ENCODE measurements around the gene CDC42BPB. TPM values are rescaled to one million over a fixed set of nuclear protein-coding genes. Genes with fewer than 3 reads are reported as not detected.

The CDC42BPB gene
- total RNA-seq, 2 experiments from 2014 or later: 6.6 to 7.6 TPM

GRCh38 chr14:102900631-102901571, 156.4 kb downstream of the CDC42BPB start:
- Mint-ChIP-seq H3K4me3 (peak overlapping the region; percentile 18), H3K27ac (peak overlapping the region; percentile 82), H3K9me3 (no peaks in the 10 kb centered on the region), H3K4me1 (ENCODE audit: low read depth) (peaks cover 11% of the 10 kb centered on the region), H3K27me3 (no peaks in the 10 kb centered on the region), H3K36me3 (ENCODE audit: low read depth) (peaks cover 64% of the 10 kb centered on the region)
- peaks cover 9% of the 10 kb centered on the region for H3K4me1 ChIP-seq (ENCODE audit: insufficient read depth, low read length)
- TF ChIP-seq, protein P1, sequence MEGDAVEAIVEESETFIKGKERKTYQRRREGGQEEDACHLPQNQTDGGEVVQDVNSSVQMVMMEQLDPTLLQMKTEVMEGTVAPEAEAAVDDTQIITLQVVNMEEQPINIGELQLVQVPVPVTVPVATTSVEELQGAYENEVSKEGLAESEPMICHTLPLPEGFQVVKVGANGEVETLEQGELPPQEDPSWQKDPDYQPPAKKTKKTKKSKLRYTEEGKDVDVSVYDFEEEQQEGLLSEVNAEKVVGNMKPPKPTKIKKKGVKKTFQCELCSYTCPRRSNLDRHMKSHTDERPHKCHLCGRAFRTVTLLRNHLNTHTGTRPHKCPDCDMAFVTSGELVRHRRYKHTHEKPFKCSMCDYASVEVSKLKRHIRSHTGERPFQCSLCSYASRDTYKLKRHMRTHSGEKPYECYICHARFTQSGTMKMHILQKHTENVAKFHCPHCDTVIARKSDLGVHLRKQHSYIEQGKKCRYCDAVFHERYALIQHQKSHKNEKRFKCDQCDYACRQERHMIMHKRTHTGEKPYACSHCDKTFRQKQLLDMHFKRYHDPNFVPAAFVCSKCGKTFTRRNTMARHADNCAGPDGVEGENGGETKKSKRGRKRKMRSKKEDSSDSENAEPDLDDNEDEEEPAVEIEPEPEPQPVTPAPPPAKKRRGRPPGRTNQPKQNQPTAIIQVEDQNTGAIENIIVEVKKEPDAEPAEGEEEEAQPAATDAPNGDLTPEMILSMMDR (IDR thresholded peaks at IDR 0.05): no peak
- no peaks in the 10 kb centered on the region for H3K27me3 ChIP-seq (ENCODE audit: control insufficient read depth in 1 of 2, insufficient read depth in 2 of 2, low read length in 2 of 2)
- peak; percentile 91 for ATAC-seq (ENCODE audit: poor library complexity)
- peaks cover 74% of the 10 kb centered on the region for H3K36me3 ChIP-seq (ENCODE audit: insufficient read depth, low read length)
- H3K9me3 ChIP-seq (ENCODE audit: control insufficient read depth in 1 of 2, insufficient read depth in 1 of 2, low read length in 2 of 2): no peaks in the 10 kb centered on the region
- intact Hi-C loops (cut with DNase I, micrococcal nuclease): loop anchor here in 1 of 2 experiments (1.0 kb wide), 2 partner anchors 45 to 126 kb away; no protein-coding TSS in a partner anchor
- DNase-seq: peak in 6 of 14 experiments; percentile 16 to 37 (median 26)
- ChIA-PET POLR2A (interaction anchor here (1.7 kb wide), 1 partner anchor 48 kb away, joined by 8 read pairs; no protein-coding TSS in a partner anchor), CTCF (no interaction called here)
- H3K4me3 ChIP-seq (ENCODE audit: low read length): no peak overlapping the region
- H3K27ac ChIP-seq (ENCODE audit: low read depth in 1 of 2, low read length in 2 of 2): peak overlapping the region; percentile 29 to 38

DNA sequence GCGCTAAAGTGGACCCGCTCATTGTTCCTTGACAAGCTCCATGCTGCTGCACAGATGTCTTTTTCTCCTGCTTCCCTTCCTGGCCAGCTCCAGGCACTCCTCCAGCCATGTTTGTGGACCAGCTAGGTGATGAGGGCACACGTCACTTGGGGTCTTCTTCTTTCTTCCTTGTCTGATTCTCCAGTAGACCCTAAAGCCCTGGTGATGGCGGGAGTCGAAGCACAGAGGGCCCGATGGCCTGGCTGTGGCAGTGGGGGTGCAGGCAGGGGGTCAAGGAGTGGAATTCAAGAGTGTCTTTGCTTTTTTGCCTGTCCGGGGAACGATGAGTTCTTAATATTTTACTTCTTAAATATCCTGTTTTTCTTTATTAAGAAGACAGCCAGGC, 157.8 kb downstream of the CDC42BPB start:
- H3K27me3 ChIP-seq (ENCODE audit: control insufficient read depth in 1 of 2, insufficient read depth in 2 of 2, low read length in 2 of 2): no peaks in the 10 kb centered on the region
- H3K9me3 ChIP-seq (ENCODE audit: control insufficient read depth in 1 of 2, insufficient read depth in 1 of 2, low read length in 2 of 2): no peaks in the 10 kb centered on the region
- no peak overlapping the region for H3K27ac ChIP-seq (ENCODE audit: low read depth in 1 of 2, low read length in 2 of 2)
- ChIA-PET CTCF (no interaction called here), POLR2A (no interaction called here)
- DNase-seq (no peak), ATAC-seq (ENCODE audit: poor library complexity) (no peak)
- no peak overlapping the region for H3K4me3 ChIP-seq (ENCODE audit: low read length)
- H3K9me3 Mint-ChIP-seq: no peaks in the 10 kb centered on the region
- TF ChIP-seq, protein P1 (IDR thresholded peaks at IDR 0.05): no peak
- peak overlapping the region; percentile 82 for H3K27ac Mint-ChIP-seq
- peaks cover 11% of the 10 kb centered on the region for H3K4me1 Mint-ChIP-seq (ENCODE audit: low read depth)
- no peaks in the 10 kb centered on the region for H3K27me3 Mint-ChIP-seq
- H3K36me3 ChIP-seq (ENCODE audit: insufficient read depth, low read length): peaks cover 75% of the 10 kb centered on the region
- intact Hi-C loops (cut with DNase I, micrococcal nuclease): no loop called here
- H3K4me1 ChIP-seq (ENCODE audit: insufficient read depth, low read length): peaks cover 9% of the 10 kb centered on the region
- no peak overlapping the region for H3K4me3 Mint-ChIP-seq
- H3K36me3 Mint-ChIP-seq (ENCODE audit: low read depth): peaks cover 68% of the 10 kb centered on the region

DNA sequence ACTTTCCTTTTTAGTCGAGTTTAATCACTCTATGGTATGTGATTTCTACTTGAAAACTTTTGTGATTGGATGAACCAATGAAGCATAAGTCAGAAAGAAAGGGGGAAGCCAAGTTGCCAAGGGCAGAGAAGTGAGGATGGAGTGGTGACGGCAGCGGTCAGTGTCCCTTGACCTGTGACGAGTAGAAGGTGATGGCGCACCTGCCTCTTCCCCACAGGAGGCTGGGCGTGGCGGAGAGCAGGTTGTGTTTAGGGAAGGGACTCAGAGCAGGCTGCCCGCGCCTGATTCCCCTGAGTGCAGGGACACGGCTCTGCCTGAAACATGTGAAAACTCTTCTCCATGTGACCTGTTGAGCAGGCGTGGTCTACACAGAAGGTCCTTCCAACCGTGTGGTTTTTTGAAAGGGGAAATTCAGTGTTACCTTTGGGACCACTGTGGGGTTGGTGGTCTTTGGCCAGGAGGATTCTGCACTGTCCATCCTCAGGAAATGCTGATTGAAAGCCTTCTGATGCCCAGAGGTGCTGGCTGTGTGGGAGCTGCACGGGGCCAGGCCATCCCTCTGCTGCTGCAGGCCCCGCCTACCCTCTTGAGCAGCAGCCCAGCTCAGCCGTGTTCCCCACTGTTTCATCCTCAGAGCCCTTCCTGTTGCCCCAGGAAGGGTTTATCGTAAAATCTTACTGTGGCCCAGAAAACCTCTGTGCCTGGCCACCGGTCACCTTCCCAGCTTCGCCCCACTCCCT, 158.4 kb downstream of the CDC42BPB start:
- TF ChIP-seq, protein P1 (IDR thresholded peaks at IDR 0.05): no peak
- intact Hi-C loops (cut with DNase I, micrococcal nuclease): no loop called here
- no peaks in the 10 kb centered on the region for H3K9me3 Mint-ChIP-seq
- peaks cover 72% of the 10 kb centered on the region for H3K36me3 Mint-ChIP-seq (ENCODE audit: low read depth)
- ATAC-seq (ENCODE audit: poor library complexity) (no peak), DNase-seq (no peak)
- Histone ChIP-seq H3K4me1 (ENCODE audit: insufficient read depth, low read length) (peaks cover 9% of the 10 kb centered on the region), H3K27ac (ENCODE audit: low read depth in 1 of 2, low read length in 2 of 2) (no peak overlapping the region), H3K4me3 (ENCODE audit: low read length) (no peak overlapping the region), H3K27me3 (ENCODE audit: control insufficient read depth in 1 of 2, insufficient read depth in 2 of 2, low read length in 2 of 2) (no peaks in the 10 kb centered on the region), H3K9me3 (ENCODE audit: control insufficient read depth in 1 of 2, insufficient read depth in 1 of 2, low read length in 2 of 2) (no peaks in the 10 kb centered on the region), H3K36me3 (ENCODE audit: insufficient read depth, low read length) (peaks cover 78% of the 10 kb centered on the region)
- no peak overlapping the region for H3K4me3 Mint-ChIP-seq
- peak overlapping the region; percentile 82 for H3K27ac Mint-ChIP-seq
- POLR2A ChIA-PET: no interaction called here
- peaks cover 11% of the 10 kb centered on the region for H3K4me1 Mint-ChIP-seq (ENCODE audit: low read depth)
- no peaks in the 10 kb centered on the region for H3K27me3 Mint-ChIP-seq
- CTCF ChIA-PET: no interaction called here
